Stimulated activated CD4-positive, alpha-beta T cell treated with anti-CD3 and anti-CD28 coated beads, Interleukin-4, amount 100 ng/mL, for 4 hours (primary cell): ENCODE data around the gene PTGR2.
"Not testable (repeated sequence)": the region's sequence is repeated elsewhere in the genome, so short reads cannot be mapped to it uniquely, and the experiment has no call there.

Experiments
- DNase-seq, 2 experiments: peaks; one replicate each; pipeline ENCODE4 v3.0.0-alpha.2; 2020

The PTGR2 gene

DNA sequence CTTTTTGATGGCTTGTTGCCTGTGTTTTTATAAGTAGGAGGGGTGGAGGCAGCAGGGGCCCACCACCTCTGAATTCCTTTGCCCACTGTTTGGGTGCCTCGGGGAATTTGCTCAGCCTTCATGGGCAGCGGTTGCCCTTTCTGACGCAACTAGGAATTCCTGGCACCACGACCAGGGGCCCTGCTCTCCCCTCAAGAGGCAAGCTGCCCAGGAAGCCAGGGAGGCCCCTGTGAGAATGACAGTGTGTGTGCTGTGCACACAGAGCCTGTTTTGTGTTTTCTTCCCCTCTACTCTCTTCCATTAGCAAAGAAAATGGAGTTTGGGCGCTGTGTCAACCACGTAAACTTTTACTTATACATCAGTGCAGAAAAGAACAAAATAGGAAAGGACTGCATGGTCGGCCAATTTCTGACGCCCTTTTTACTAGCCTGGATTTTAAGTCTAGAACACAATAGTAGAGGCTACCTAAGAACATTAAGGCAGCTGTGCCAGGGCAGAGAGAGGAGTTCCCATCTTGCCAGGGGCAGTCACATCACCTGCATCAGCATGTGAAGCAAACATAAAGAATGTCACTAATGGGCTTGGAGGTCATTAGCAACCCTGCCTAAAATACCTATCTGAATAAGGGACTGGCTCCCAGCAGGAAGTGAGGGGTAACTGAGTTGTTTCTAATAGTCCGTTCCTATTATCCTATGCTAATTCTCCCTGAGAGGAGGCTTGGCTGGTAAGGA is 17.9 kb upstream of the PTGR2 start:
- DNase-seq = no peak

DNA sequence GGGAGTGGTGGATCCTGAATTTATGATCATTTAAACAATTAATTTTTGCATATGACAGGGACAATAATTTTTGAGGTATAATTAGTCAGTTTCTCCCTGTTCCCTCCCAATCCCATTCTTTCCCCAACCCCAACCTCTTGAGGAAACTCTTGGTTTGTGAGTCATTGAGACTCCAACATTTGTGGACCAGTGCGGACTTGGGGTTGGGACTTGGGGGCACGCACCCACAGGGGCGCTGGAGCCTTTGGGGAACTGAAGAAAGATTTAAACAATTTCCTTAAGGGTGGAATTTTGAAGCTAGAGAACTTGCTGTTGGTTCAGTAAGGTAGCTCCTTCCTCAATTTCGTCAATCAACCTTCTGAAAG is 17.4 kb upstream of the PTGR2 start:
- no peak for DNase-seq

DNA sequence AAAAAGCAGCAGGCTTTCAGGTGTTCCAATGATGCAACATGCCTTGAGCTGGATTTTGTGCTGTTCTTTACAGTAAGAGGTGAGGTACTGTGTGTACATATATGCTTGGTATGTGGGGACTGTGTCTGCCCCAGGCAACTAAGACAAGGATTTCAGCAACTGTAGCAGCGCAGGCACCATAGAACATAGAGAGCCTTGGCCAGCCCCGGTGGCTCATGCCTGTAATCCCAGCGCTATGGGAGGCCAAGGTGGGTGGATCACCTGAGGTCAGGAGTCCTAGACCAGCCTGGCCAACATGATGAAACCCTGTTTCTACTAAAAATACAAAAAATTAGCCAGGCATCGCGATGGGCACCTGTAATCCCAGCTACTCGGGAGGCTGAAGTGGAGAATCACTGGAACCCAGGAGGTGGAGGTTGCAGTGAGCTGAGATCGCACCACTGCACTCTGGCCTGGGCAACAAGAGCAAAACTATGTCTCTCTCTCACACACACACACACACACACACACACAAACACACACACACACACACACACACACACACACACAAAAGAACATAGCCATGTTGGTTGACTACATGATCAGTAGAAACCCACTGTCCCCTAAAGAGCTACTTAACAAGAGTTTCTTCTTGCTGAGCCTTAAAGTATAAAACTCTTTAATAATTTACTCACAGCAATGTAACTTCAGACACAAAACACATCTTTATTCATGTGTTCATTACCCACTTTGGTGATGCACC is 13.2 kb upstream of the PTGR2 start:
- not testable (repeated sequence) for DNase-seq

DNA sequence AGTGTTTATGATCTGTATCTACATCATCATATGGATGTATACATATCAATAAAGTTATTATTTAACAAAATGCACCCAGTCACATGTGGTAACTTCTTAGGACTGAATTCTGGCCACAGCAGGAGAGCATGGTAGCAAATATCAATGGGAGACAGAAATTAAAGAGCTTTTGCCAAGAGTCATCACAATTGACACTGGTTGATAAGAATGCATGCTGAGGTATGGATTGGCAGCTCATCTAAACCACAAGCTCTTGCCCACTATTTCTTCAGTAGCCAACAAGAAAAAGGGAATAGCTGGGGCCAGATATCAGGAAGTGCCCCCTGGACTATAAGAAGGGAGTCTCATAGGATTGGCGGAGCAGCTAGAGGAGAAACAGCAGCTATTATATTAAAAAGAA is 9.4 kb upstream of the PTGR2 start:
- no peak for DNase-seq

DNA sequence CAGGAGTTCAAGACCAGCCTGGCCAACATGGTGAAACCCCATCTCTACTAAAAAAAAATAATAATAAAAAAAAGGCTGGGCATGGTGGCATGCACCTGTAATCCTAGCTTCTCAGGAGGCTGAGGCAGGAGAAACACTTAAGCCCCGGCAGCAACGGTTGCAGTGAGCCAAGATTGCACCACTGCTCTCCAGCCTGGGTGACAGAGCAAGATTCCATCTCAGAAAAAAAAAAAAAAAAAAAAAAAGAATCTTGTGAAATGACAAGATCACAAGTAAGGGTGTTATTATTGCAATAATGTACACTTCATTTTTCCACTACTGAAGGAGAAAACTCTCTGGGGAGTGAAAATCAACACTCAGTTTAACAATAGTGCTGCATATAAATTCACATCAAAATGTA is 8.8 kb upstream of the PTGR2 start:
- no peak for DNase-seq

DNA sequence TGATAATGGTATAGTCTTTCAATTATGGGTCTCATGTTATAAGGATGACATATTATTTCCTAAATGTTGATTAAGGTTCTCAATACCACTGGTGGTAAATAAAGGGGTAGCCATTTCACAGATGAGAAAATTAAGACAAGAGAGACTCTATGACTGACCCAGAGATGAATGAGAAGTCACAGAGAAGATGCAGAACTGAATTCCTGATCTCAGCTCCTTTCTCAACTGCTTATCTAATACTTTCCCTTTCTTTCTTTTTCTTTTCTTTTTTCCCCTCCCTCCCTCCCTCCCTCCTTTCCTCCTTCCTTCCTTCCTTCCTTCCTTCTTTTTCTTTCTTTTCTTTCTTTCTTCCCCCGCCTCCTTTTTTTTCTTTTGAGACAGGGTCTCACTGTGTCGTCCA is 8.3 kb upstream of the PTGR2 start:
- DNase-seq = no peak

DNA sequence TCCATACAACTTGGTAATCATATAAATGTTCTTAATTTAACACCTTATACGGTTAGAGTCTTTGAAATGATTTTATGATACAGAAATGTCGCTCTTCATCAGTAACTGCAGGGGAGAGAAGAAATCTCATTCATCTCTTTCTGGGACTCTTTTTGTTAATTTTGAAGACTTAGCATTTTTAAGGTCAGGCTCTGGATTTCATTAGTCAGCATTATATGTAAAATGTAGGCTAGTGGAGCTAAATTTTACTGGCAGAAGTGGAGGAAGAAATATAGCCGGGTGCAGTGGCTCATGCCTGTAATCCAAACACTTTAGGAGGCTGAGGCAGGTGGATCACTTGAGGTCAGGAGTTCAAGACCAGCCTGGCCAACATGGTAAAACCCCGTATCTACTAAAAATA is 4.7 kb upstream of the PTGR2 start:
- no peak for DNase-seq

DNA sequence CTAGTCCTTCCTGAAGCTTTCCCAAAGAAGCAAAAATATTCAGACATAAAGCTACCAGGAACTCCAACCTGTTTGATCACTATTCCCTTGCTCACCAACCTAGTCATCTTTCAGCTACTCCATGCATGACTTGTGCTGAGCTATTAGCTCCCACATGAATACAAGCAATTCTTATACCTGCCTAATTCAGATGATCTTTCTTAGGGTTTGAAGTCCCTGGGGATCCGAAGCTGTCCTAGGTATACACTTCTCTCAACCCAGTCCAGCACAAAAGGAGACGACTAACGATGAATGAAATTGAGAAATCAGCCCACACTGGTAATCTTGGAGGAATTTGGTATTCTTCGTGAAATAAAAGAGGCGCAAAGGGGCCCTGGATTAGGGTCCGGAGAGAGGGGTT is 631 bp upstream of the PTGR2 start:
- DNase-seq = no peak

DNA sequence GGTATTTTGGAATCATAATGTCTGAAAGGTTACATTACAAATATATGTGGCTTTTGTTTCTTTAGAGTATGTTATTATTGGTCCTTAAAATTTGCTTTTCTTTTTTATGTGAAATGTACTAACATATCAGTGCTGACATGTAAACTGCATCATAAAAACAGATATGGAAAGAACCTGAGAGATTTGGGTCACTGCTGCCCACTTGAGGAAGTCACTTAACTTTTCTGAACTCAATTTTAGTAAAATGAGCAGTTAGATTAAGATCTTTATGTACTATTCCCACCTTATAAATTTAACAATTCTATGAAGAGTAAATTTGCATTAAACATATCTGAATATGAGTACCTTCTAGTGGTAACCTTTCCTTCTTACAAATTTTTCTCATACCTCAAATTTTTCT is 7.5 kb downstream of the PTGR2 start:
- no peak for DNase-seq

DNA sequence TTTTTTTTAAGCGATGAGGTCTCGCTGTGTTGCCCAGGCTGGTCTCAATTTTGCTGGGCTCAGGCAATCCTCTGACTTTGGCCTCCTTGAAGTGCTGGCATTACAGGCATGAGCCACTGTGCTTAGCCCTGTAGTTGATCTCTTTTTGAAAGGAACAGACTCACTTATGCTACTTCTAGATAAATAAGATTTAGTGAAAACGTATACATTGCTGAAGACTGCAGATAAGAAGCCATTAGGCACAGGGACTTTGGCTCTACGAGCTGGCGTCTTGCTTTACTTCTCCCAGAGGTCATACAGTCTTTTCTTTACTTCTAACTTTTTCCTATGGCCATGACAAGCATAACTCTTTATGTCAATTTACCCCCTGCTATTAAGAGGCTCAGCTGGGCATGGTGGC is 9.4 kb downstream of the PTGR2 start:
- no peak for DNase-seq

DNA sequence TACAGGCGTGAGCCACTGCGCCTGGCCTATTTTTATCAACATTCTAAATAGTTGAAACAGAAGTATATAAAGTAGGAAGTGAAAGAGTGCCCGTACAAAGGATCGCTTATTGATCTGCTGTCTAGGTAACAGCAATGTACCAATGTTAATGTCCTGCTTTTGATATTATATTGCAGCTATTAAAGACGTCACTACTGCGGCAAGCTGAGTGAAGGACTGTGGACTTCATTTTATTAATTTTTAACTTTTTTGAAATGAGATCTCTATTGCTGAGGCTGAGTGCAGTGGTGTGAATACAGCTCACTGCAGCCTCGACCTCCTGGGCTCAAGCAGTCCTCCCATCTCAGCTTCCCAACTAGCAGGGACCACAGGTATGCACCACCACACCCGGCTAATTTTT is 10.8 kb downstream of the PTGR2 start:
- no peak for DNase-seq

DNA sequence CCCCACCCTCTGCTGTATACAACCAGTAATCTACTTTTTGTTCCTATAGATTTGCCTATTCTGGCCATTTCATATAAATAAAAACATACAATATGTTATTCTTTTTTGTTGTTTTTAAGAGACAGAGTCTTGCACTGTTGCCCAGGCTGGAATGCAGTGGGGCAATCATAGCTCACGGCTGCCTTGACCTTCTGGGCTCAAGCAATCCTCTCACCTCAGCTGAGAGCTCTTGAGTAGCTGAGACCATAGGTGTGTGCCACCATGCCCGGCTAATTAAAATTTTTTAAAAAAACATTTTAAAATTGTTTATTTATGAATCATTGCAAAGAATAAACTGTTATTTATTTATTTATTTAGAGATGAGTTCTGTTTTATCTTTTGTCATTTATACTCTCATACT is 11.6 kb downstream of the PTGR2 start:
- DNase-seq = no peak

DNA sequence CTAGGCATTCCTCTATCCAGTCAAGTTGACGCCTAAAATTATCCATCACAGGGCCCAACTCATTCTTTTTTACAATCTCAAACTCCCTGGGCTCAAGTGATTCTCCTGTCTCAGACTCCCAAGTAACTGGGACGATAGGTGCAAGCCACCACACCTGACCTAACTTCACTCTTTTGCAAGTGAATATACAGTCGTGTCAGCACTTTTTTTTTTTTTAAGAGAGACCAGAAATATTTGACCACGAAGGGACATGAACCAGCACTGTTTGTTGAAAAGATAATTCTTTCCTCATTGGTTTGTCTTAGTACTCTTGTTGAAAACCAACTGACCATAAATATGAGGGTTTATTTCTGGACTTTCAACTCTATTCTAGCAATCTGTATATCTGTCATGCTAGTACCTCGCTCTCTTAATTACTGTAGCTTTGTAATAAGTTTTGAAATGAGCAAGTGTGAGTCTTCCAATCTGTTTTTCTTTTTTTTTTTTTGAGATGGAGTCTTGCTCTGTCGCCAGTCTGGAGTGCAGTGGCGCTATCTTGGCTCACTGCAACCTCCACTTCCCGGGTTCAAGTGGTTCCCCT is 14.0 kb downstream of the PTGR2 start:
- DNase-seq = no peak

DNA sequence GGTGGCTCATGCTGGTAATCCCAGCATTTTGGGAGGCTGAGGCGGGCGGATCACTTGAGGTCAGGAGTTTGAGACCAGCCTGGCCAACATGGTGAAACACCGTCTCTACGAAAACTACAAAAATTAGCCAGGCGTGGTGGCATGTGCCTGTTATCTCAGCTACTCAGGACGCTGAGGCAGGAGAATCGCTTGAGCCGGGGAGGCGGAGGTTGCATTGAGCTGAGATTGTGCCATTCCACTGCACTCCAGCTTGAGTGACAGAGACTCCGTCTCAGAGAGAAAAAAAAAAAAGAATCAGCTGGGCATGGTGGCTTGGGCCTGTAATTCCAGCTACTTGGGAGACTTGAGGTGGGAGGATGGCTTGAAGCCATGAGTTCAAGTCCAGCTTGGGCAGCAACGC is 18.1 kb downstream of the PTGR2 start:
- not testable (repeated sequence) for DNase-seq

DNA sequence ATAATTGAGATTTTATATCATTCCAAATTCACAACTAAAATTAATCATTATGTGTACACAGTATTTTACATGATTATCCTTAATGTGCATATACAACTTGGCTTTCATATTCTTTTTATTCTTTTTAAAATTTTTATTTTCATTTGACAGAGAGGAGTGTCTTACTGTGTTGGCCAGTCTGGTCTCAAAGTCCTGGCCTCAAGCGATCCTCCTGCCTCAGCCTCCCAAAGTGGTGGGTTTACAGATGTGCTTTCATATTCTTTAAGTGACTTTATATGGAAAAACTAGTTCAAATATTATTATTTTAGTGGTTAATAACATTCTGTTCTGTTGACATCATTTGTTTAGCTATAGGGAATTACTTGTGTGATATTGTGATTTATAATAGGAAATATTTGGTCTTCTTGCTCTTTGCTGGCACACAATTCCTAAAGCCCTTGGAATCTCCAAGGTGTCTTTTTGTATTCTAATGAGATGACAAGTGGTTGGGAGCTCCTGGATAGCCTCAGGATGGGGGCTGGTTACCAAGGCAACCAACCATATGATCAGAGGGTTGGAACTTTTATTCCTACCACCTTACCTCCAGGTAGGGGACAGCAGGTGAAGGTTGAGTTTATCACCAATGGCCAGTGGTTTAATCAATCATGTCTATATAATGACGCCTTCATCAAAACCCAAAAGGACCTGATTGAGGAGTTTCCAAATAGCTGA is 19.0 kb downstream of the PTGR2 start:
- no peak for DNase-seq

DNA sequence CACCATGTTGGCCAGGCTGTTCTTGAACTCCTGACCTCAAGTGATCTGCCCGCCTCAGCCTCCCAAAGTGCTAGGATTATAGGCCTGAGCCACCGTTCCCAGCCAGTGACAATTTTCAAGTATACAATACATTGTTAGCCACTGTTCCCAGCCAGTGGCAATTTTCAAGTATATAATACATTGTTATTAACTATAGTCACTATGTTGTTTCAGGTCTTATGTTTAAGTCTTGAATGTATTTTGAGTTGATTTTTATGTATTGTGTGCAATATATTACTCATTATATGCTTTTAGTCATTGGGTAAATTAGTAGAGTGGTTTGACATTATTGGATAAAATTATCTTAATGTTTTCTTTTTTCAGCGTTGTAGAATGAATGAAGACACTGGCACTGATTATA is 22.0 kb downstream of the PTGR2 start:
- DNase-seq = no peak

DNA sequence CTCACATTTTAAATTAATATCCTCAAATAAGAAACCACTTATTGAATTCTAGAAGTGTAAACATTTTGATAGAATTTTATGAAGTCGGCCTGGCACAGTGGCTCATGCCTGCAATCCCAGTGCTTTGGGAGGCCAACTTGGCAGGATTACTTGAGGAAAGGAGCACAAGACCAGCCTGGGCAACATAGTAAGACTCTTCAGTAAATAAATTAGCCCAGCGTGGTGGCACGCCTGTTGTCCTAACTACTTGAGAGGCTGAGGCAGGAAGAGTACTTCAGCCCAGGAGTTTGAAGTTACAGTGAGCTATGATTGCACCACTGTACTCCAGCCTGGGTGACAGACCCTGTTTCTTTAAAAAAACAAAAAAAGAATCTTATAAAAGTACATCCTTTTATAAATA is 26.2 kb downstream of the PTGR2 start:
- no peak for DNase-seq

DNA sequence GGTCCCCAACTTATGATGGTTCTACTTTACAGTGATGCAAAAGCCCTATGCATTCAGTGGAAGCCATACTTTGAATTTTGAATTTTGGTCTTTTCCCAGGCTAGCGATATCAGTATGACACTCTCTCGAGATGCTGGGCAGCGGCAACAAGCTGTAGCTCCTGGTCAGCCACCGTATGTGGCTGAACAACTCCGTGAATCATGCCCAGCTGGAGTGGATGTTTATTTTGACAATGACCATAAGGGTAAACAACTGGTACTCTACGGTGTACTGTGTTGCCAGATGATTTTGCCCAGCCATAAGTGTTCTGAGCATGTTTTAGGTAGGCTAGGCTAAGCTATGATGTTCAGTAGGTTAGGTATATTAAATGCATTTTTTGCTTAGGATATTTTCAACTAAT is 26.8 kb downstream of the PTGR2 start:
- DNase-seq = no peak

DNA sequence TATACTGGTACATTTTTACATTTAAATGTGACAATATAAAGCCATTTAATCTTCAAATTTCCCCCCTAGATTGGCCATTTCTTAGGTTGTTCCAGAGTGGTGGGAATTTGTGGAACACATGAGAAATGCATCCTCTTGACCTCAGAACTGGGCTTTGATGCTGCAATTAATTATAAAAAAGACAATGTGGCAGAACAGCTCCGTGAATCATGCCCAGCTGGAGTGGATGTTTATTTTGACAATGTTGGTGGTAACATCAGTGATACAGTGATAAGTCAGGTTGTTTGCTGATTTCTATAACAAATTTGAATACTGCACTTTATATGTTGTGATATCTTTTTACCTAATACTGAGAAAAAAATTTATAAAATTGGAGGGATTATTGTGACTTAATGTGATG is 27.4 kb downstream of the PTGR2 start:
- DNase-seq = no peak

DNA sequence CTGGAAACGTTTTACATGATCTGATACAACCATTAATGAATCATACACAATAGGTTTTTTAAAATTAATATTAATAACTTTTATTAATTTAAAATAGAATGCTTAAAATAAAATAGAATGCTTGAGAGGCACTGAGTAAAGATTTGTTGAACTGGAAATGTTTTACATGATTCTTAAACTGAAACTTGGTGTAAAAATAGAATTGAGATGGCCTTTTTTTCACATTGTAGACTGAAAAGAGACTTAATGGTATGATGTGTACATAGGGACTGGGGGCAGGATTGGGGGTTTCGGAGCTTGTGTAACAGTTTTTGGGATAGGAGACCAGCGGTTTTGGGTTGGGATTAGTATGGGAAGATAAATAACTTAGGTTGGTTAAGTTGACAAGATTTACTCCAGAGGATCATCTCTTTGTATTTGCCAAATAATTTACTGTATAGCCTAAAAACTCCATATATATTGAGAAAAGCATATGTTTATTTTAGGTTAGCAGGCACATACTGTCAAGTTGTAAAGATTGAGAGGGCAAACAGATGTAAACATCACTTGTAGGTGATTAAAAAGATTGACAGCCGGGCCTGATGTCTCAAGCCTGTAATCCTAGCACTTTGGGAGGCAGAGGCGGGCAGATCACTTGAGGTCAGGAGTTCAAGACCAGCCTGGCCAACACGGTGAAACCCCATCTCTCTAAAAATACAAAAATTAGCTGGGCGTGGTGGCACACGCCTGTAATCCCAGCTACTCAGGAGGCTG is 33.0 kb downstream of the PTGR2 start:
- no peak for DNase-seq

DNA sequence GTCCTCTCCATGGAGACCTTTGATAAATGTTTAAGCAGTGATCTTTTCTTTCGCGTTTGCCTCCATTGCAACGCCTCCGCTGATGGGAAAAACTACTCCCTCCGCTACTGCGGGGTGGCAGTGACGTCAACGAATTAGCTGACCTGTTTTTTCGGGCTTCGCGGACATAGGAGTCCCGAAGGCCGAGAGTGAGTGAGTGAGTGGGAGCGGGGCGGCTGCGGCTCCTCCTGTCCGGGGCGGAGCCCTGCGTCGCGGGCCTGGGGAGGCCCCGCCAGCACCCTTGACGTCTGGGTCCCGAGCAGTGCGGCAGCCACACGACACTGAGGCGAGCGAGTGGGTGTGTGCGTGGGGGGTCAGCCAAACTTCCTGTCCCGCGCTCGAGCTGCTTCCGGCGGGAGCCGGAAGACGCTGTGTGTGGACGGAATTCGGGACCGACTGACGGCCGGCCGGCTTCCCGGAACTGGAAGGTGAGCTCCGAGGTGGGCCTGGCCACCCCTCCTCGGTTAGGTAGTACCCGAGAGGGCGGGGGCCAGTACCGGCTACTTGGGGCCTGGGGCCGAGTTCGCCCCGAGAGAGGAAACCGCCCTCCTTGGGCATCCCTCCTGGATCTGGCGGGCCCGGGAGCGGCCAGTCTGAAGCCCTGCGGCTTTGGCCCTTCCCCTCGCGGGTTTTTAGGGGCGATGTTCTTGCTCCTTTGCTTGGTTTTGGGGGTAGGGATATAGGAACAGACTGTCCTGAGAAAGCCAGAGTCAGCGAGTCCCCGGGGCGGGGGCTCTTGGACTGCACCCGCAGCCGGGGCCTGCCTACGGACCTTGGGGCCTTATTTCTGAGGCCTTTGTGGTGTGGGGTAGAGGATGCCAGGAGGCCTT is 35.1 kb downstream of the PTGR2 start, which contains the start of gene ZNF410:
TSS of gene ZNF410 (plus strand) at position 411 of the 869 bp plus-strand sequence. CDS start 5,317 bp downstream, outside the sequence.
- peak; percentile 91 to 93 for DNase-seq

DNA sequence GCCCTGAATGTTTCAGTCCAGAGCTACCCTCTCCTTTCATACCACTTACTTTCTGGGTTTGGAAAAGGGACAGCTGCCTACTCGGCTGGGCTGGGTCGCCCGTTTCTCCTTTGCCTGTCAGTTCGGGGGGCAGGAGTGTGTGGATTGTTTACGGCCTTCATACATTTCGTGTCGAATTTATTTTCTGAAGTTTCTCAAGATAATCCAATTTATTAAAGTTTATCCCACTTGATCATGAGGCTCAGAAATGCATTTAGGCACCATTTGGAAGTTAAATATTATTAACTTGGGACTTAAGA is 35.6 kb downstream of the PTGR2 start:
- DNase-seq = no peak
